AG04449 (cell line): ENCODE measurements around the gene LSS.
A peak's percentile ranks its signal among the peaks of the same experiment; 100 is the strongest.
"Not testable (repeated sequence)": the region's sequence is repeated elsewhere in the genome, so short reads cannot be mapped to it uniquely, and the experiment has no call there.

ENCODE experiments used
- CTCF ChIA-PET: fragments of 350-600 bp; formaldehyde crosslinking; extraction: SDS; loops from one replicate; lab custom pipeline; 2021; ENCODE audit warnings: antibody characterized with exemption; lab: Yijun Ruan, JAX
- POLR2A ChIA-PET: fragments of 400-600, 350-600 bp; formaldehyde crosslinking; extraction: SDS; loops from one replicate; lab custom pipeline; 2020; ENCODE audit warnings: antibody characterized with exemption, inconsistent platforms; lab: Yijun Ruan, JAX
- DNase-seq: peaks from one replicate; pipeline ENCODE4 v3.0.0-alpha.2; 2010; ENCODE audit warnings: low read depth, low spot score
- H3K4me3 ChIP-seq: 2 replicates; pipeline ENCODE4 v1.5.1; 2011; ENCODE audit warnings: low read depth, mild to moderate bottlenecking, control low read depth, low read length
- CTCF ChIP-seq: IDR thresholded peaks from one replicate; pipeline ENCODE4 v1.5.1; 2011; ENCODE audit warnings: mild to moderate bottlenecking, moderate library complexity, low read length, control low read depth, inconsistent platforms; ENCODE audit not compliant: insufficient read depth; ENCODE audit errors: missing control alignments

Gene LSS

DNA sequence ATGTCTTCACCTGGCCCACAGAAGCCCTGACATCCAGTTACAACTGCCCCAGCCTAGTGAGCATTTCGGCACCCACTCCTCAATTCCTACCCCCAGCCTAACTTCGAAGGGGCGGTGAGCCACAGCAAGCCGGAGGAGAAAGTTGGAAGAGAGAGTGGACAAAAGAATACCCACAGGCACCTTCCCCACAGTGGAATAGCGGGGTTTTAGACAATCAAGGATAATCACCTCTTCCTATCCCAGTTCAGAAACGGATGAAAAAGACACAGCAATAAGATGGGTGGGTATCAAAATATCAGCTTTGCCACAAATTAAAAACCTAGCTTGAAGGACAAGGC lies 1.3 kb upstream of the LSS start:
- POLR2A ChIA-PET = no interaction called here
- peak overlapping the region; percentile 73 for H3K4me3 ChIP-seq
- DNase-seq = no peak
- TF ChIP-seq CTCF = no peak
- CTCF ChIA-PET = interaction anchor here (0.6 to 4.4 kb wide), 15 partner anchors 9 to 263 kb away, joined by 3 to 28 read pairs (median 4); partner anchors contain the start of gene C21orf58

- CTCF ChIA-PET = interaction anchor here (0.6 to 4.4 kb wide), 13 partner anchors 8 to 263 kb away, joined by 3 to 28 read pairs (median 4); partner anchors contain the start of gene C21orf58
Measured at GRCh38 chr21:46229133-46229922, 754 bp upstream of the LSS start.

DNA sequence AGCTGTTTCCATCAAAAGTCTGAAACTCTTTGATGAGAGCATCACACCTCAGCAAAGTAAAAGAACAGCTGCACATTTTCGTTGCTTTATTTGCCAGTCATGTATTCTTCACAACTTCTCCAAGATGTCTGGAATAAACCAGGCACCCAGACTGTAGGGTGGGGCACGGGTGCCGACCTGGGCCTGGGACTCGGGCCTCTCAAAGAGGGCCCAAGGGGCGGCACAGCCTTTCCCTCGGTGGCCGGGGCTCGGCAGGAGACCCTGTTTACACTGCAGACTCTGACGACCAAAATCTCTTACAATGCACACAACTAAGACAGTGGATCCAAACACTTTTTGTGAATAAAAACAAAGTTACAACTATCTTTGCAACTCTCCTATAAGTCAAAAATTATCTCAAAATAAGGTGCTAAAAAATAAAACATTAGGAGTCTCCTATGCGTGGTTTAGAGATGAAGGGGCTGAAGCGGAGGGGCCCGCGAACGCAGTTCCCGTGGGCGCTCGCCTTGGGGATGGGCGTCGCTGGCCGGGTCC lies 696 bp downstream of the LSS start:
- no peak for TF ChIP-seq CTCF
- peak overlapping the region; percentile 89 for H3K4me3 ChIP-seq
- no peak for DNase-seq
- POLR2A ChIA-PET = no interaction called here
- CTCF ChIA-PET = interaction anchor here (0.8 to 4.4 kb wide), 5 partner anchors 12 to 256 kb away, joined by 3 to 28 read pairs (median 3); no protein-coding TSS in a partner anchor

More at GRCh38 chr21:46229133-46229922, 754 bp upstream of the LSS start:
- TF ChIP-seq CTCF = peak; percentile 72
- DNase-seq = no peak
- POLR2A ChIA-PET = no interaction called here
- peak overlapping the region; percentile 73 for H3K4me3 ChIP-seq

GRCh38 chr21:46226920-46227599 lies 1.5 kb downstream of the LSS start:
- POLR2A ChIA-PET = no interaction called here
- CTCF ChIA-PET = interaction anchor here (2.6 to 4.4 kb wide), 2 partner anchors 12 to 84 kb away, joined by 8 to 28 read pairs; no protein-coding TSS in a partner anchor
- DNase-seq = peak; percentile 37
- H3K4me3 ChIP-seq = peak overlapping the region; percentile 89
- TF ChIP-seq CTCF = no peak

DNA sequence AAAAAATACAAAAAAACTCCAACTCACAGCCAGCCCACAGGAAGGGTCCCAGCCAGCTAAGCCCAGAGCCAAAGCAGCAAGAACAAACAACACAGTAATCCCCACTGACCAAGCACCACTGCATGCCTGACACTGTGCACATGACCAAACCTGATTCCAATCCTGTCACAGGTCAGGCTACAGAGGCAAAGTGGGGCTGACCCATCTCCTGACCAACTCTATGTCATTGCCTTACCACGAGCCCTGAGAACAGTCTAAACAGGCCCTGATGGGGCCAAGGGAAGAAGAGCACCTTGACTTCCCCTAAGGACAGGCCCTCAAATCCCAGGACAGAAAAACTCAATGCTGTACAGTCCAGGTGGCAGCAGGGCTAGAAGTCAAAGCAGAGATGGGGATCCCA lies 2.4 kb downstream of the LSS start:
- TF ChIP-seq CTCF = no peak
- CTCF ChIA-PET = interaction anchor here (1.0 to 2.6 kb wide), 2 partner anchors 11 to 73 kb away, joined by 4 to 8 read pairs; no protein-coding TSS in a partner anchor
- POLR2A ChIA-PET = no interaction called here
- peak overlapping the region; percentile 10 for H3K4me3 ChIP-seq
- DNase-seq = no peak

GRCh38 chr21:46223661-46224060 lies 4.9 kb downstream of the LSS start:
- CTCF ChIA-PET = not testable (repeated sequence)

More at GRCh38 chr21:46223661-46224060, 4.9 kb downstream of the LSS start:
- H3K4me3 ChIP-seq, DNase-seq, POLR2A ChIA-PET: not testable (repeated sequence)
